ENCODE measurements around the gene IQGAP2. TPM values are rescaled to one million over a fixed set of nuclear protein-coding genes. Genes with fewer than 3 reads are reported as not detected.
"Not testable (repeated sequence)": the region's sequence is repeated elsewhere in the genome, so short reads cannot be mapped to it uniquely, and the experiment has no call there.

Gene IQGAP2
- polyA plus RNA-seq, 1 experiment, result 0.01 TPM

DNA sequence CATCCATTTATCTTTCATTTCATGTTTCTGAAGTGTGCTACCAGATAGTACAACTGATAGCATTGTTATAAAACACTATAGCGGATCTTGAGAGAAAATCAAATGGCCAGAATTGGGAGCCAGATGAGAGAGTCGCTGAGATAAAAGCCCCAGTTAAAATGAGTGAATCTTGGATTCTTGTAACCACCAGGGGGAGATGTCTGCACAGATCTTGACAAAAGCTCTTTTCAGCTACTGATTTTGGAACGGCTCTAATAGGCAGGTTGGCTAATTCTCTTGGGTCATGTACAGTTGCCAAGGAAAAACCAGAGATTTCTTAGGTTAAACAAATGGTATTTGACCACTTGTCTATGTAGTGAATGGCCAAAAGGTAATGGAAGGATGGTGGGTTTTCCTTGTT is 198.4 kb downstream of the IQGAP2 start:
- ChIA-PET CTCF (interaction anchor here (0.6 to 15.4 kb wide), 29 partner anchors 10 to 220 kb away, joined by 3 to 257 read pairs (median 4); no protein-coding TSS in a partner anchor), POLR2A (no interaction called here)
- no peak for DNase-seq (ENCODE audit: low read depth)
- Histone ChIP-seq H3K4me3 (ENCODE audit: low read depth, low read length) (no peak overlapping the region), H3K27me3 (ENCODE audit: control insufficient read depth, insufficient read depth, low read length) (no peaks in the 10 kb centered on the region), H3K36me3 (ENCODE audit: control insufficient read depth, insufficient read depth, low read length) (no peaks in the 10 kb centered on the region)
- TF ChIP-seq, protein P1, sequence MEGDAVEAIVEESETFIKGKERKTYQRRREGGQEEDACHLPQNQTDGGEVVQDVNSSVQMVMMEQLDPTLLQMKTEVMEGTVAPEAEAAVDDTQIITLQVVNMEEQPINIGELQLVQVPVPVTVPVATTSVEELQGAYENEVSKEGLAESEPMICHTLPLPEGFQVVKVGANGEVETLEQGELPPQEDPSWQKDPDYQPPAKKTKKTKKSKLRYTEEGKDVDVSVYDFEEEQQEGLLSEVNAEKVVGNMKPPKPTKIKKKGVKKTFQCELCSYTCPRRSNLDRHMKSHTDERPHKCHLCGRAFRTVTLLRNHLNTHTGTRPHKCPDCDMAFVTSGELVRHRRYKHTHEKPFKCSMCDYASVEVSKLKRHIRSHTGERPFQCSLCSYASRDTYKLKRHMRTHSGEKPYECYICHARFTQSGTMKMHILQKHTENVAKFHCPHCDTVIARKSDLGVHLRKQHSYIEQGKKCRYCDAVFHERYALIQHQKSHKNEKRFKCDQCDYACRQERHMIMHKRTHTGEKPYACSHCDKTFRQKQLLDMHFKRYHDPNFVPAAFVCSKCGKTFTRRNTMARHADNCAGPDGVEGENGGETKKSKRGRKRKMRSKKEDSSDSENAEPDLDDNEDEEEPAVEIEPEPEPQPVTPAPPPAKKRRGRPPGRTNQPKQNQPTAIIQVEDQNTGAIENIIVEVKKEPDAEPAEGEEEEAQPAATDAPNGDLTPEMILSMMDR (IDR thresholded peaks at IDR 0.05; ENCODE audit: insufficient read depth, low read depth, low read length), result peak; percentile 70

DNA sequence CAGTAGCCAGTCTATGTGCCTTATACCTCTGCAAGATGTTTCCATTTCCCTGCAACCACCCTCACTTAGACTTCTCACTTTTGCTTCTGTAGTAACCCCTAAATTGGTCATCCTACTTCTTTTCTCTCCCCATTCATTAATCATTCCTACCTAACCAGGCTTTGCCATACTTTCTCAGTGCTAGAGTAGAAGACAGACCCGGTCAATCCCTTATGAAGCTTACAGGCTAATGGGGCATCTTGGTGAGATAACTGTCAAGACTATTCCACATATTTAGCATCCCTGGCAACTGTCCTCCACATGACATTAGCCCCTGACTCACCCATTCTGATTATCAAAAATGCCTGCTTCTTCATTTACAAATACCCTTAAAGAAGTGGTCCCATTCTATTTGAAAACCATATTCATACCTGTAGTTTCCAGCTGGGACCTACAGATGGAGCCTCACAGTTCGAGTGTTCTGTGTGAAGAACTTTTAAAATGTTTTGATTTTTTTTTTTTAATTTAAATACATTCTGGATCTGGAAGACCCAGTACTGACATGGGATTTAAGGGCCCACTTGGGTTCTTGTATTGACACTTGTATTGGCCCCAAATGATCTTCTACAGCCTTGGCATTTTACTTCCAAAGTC is 199.1 kb downstream of the IQGAP2 start:
- ChIA-PET POLR2A (no interaction called here), CTCF (interaction anchor here (0.6 to 15.4 kb wide), 31 partner anchors 9 to 220 kb away, joined by 3 to 257 read pairs (median 4); no protein-coding TSS in a partner anchor)
- H3K27me3 ChIP-seq (ENCODE audit: control insufficient read depth, insufficient read depth, low read length), result no peaks in the 10 kb centered on the region
- no peak overlapping the region for H3K4me3 ChIP-seq (ENCODE audit: low read depth, low read length)
- DNase-seq (ENCODE audit: low read depth), result no peak
- TF ChIP-seq, protein P1 (IDR thresholded peaks at IDR 0.05; ENCODE audit: insufficient read depth, low read depth, low read length), result peak; percentile 48; the same call in 1 of the 2 replicates
- no peaks in the 10 kb centered on the region for H3K36me3 ChIP-seq (ENCODE audit: control insufficient read depth, insufficient read depth, low read length)

DNA sequence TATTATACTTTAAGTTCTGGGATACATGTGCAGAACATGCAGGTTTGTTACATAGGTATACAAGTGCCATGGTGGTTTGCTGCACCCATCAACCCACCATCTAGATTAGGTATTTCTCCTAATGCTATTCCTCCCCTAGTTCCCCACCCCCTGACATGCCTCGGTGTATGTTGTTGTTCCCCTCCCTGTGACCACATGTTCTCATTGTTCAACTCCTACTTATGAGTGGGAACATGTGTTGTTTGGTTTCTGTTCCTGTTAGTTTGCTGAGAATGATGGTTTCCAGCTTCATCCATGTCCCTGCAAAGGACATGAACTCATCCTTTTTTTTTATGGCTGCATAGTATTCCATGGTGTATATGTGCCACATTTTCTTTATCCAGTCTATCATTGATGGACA is 200.9 kb downstream of the IQGAP2 start:
- DNase-seq (ENCODE audit: low read depth); POLR2A ChIA-PET; H3K4me3 ChIP-seq (ENCODE audit: low read depth, low read length); H3K36me3 ChIP-seq (ENCODE audit: control insufficient read depth, insufficient read depth, low read length); H3K27me3 ChIP-seq (ENCODE audit: control insufficient read depth, insufficient read depth, low read length): not testable (repeated sequence)
- CTCF ChIA-PET, result interaction anchor here (0.9 to 15.4 kb wide), 7 partner anchors 14 to 171 kb away, joined by 3 to 257 read pairs (median 6); no protein-coding TSS in a partner anchor

DNA sequence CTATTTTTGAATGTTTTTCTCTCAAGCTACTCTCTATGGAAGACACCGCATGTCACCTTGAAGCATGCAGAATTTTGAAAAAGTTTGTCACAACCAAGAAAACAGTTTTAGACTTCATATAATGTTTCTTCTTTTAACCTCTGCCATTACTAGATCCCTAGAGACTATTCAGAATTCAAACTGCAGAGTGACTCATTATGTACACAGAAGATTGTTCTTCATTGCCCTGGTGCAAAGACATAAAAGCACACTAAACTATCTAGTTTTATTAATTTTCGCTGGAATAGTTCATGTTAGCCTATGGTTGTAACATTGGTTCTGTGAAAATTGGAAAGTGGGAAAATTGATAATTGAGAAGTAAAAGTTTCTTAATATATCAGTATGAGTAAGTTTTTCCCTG is 201.8 kb downstream of the IQGAP2 start:
- TF ChIP-seq, protein P1 (IDR thresholded peaks at IDR 0.05; ENCODE audit: insufficient read depth, low read depth, low read length), result no peak
- Histone ChIP-seq H3K27me3 (ENCODE audit: control insufficient read depth, insufficient read depth, low read length) (no peaks in the 10 kb centered on the region), H3K4me3 (ENCODE audit: low read depth, low read length) (no peak overlapping the region), H3K36me3 (ENCODE audit: control insufficient read depth, insufficient read depth, low read length) (no peaks in the 10 kb centered on the region)
- CTCF ChIA-PET, result interaction anchor here (0.9 to 15.4 kb wide), 5 partner anchors 13 to 170 kb away, joined by 4 to 257 read pairs (median 7); no protein-coding TSS in a partner anchor
- POLR2A ChIA-PET, result interaction anchor here (0.6 kb wide), 1 partner anchor 1782 kb away, joined by 3 read pairs; no protein-coding TSS in a partner anchor
- no peak for DNase-seq (ENCODE audit: low read depth)

DNA sequence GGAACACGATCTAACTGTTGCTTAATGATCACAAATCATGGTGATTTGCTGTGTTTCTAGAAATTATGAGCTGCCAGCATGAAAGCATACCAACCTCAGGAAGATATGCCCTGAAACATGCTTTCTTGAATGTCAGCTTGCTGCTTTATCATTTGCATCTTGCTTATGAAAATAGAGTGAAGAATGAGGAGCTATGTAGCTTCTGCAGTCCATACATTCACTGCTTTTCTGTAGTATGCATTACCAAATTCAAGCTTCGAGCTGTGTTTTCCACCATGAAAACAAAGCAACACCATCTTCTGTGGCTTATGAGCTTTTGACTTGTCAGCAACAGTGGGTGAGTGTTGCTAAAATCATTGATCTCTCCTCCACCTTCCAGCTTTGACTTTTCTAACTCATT is 203.6 kb downstream of the IQGAP2 start:
- DNase-seq (ENCODE audit: low read depth), result no peak
- H3K36me3 ChIP-seq (ENCODE audit: control insufficient read depth, insufficient read depth, low read length), result no peaks in the 10 kb centered on the region
- POLR2A ChIA-PET, result interaction anchor here (0.9 kb wide), 1 partner anchor 11 kb away, joined by 3 read pairs; no protein-coding TSS in a partner anchor
- TF ChIP-seq, protein P1 (IDR thresholded peaks at IDR 0.05; ENCODE audit: insufficient read depth, low read depth, low read length), result no peak
- CTCF ChIA-PET, result interaction anchor here (0.9 to 15.4 kb wide), 6 partner anchors 10 to 168 kb away, joined by 3 to 257 read pairs (median 3); no protein-coding TSS in a partner anchor
- H3K27me3 ChIP-seq (ENCODE audit: control insufficient read depth, insufficient read depth, low read length), result no peaks in the 10 kb centered on the region
- H3K4me3 ChIP-seq (ENCODE audit: low read depth, low read length), result no peak overlapping the region
